ENCODE results near the gene AMIGO3.
"Not testable (repeated sequence)": the region's sequence is repeated elsewhere in the genome, so short reads cannot be mapped to it uniquely, and the experiment has no call there.

Gene AMIGO3

GRCh38 chr3:49686346-49686745, 33.1 kb downstream of the AMIGO3 start:
- POLR2A ChIA-PET; CTCF ChIA-PET; H3K9me3 ChIP-seq (ENCODE audit: control insufficient read depth, insufficient read depth, low read depth, low read length); H3K4me1 ChIP-seq (ENCODE audit: control insufficient read depth, insufficient read depth, low read length); H3K4me3 ChIP-seq (ENCODE audit: low read depth, low read length); H3K27ac ChIP-seq (ENCODE audit: extremely low read depth, low read depth, low read length): not testable (repeated sequence)
- H3K36me3 ChIP-seq (ENCODE audit: control insufficient read depth in 2 of 2, insufficient read depth in 1 of 2, low read length in 2 of 2), result peaks cover 0 to 34% of the 10 kb centered on the region in 2 experiments; a peak in 1 of 3 replicates

GRCh38 chr3:49685846-49686245, 33.6 kb downstream of the AMIGO3 start:
- POLR2A ChIA-PET; H3K4me1 ChIP-seq (ENCODE audit: control insufficient read depth, insufficient read depth, low read length); H3K4me3 ChIP-seq (ENCODE audit: low read depth, low read length); H3K9me3 ChIP-seq (ENCODE audit: control insufficient read depth, insufficient read depth, low read depth, low read length); CTCF ChIA-PET; H3K27ac ChIP-seq (ENCODE audit: extremely low read depth, low read depth, low read length): not testable (repeated sequence)
- H3K36me3 ChIP-seq (ENCODE audit: control insufficient read depth in 2 of 2, insufficient read depth in 1 of 2, low read length in 2 of 2), result peaks cover 0 to 39% of the 10 kb centered on the region in 2 experiments; a peak in 1 of 3 replicates

- H3K27ac ChIP-seq (ENCODE audit: extremely low read depth, low read depth, low read length); H3K4me1 ChIP-seq (ENCODE audit: control insufficient read depth, insufficient read depth, low read length); POLR2A ChIA-PET; H3K9me3 ChIP-seq (ENCODE audit: control insufficient read depth, insufficient read depth, low read depth, low read length); H3K4me3 ChIP-seq (ENCODE audit: low read depth, low read length); CTCF ChIA-PET: not testable (repeated sequence)
- peaks cover 0 to 47% of the 10 kb centered on the region in 2 experiments; a peak in 1 of 3 replicates for H3K36me3 ChIP-seq (ENCODE audit: control insufficient read depth in 2 of 2, insufficient read depth in 1 of 2, low read length in 2 of 2)
Measured at GRCh38 chr3:49685103-49685502, 34.4 kb downstream of the AMIGO3 start.

GRCh38 chr3:49684453-49684852, 35.0 kb downstream of the AMIGO3 start:
- H3K27ac ChIP-seq (ENCODE audit: extremely low read depth, low read depth, low read length); POLR2A ChIA-PET; H3K9me3 ChIP-seq (ENCODE audit: control insufficient read depth, insufficient read depth, low read depth, low read length); H3K4me3 ChIP-seq (ENCODE audit: low read depth, low read length); CTCF ChIA-PET; H3K4me1 ChIP-seq (ENCODE audit: control insufficient read depth, insufficient read depth, low read length): not testable (repeated sequence)
- peaks cover 0 to 53% of the 10 kb centered on the region in 2 experiments; a peak in 1 of 3 replicates for H3K36me3 ChIP-seq (ENCODE audit: control insufficient read depth in 2 of 2, insufficient read depth in 1 of 2, low read length in 2 of 2)

- Histone ChIP-seq H3K27ac (ENCODE audit: extremely low read depth, low read depth, low read length) (no peak overlapping the region), H3K4me1 (ENCODE audit: control insufficient read depth, insufficient read depth, low read length) (no peaks in the 10 kb centered on the region), H3K4me3 (ENCODE audit: low read depth, low read length) (no peak overlapping the region), H3K9me3 (ENCODE audit: control insufficient read depth, insufficient read depth, low read depth, low read length) (no peaks in the 10 kb centered on the region), H3K36me3 (ENCODE audit: control insufficient read depth in 2 of 2, insufficient read depth in 1 of 2, low read length in 2 of 2) (peaks cover 0 to 66% of the 10 kb centered on the region in 2 experiments; a peak in 1 of 3 replicates)
- ChIA-PET POLR2A (no interaction called here), CTCF (no interaction called here)
- TF ChIP-seq AEBP2 (tag by site-specific recombination; IDR thresholded peaks at IDR 0.05; ENCODE audit: borderline replicate concordance), result no peak
- TF ChIP-seq ZNF366 (tag by site-specific recombination; conservative IDR thresholded peaks at IDR 0.05), result no peak
- no peak for TF ChIP-seq ZNF19 (tag by site-specific recombination; IDR thresholded peaks at IDR 0.05; ENCODE audit: low read depth)
- no peak for TF ChIP-seq INSM2 (tag by site-specific recombination; IDR thresholded peaks at IDR 0.05)
- TF ChIP-seq PRDM6 (tag by site-specific recombination; IDR thresholded peaks at IDR 0.05), result no peak
- no peak for TF ChIP-seq ZNF24 (tag by site-specific recombination; IDR thresholded peaks at IDR 0.05)
- no peak for TF ChIP-seq ZNF791 (tag by site-specific recombination; IDR thresholded peaks at IDR 0.05)
- no peak for TF ChIP-seq FEZF1 (tag by site-specific recombination; IDR thresholded peaks at IDR 0.05)
- no peak for TF ChIP-seq GLIS2 (tag by site-specific recombination; IDR thresholded peaks at IDR 0.05)
- no peak for TF ChIP-seq ZNF140 (tag by site-specific recombination; IDR thresholded peaks at IDR 0.05)
- TF ChIP-seq ZNF623 (tag by site-specific recombination; IDR thresholded peaks at IDR 0.05), result no peak
- TF ChIP-seq ZNF362 (tag by site-specific recombination; IDR thresholded peaks at IDR 0.05), result no peak
- no peak for TF ChIP-seq ZNF510 (tag by site-specific recombination; IDR thresholded peaks at IDR 0.05; ENCODE audit: insufficient replicate concordance)
- no peak for TF ChIP-seq ZSCAN30 (tag by site-specific recombination; IDR thresholded peaks at IDR 0.05)
- TF ChIP-seq ZXDB (tag by site-specific recombination; IDR thresholded peaks at IDR 0.05), result no peak
Measured at GRCh38 chr3:49683162-49683561, 36.3 kb downstream of the AMIGO3 start.

Measured in HEK293 (cell line).